ENCODE results near the gene NDUFS8. TPM values are rescaled to one million over a fixed set of nuclear protein-coding genes. Genes with fewer than 3 reads are reported as not detected.
"Not testable (repeated sequence)": the region's sequence is repeated elsewhere in the genome, so short reads cannot be mapped to it uniquely, and the experiment has no call there.

The NDUFS8 gene
- polyA plus RNA-seq, 3 donors: 62.9 to 141 (median 114) TPM

DNA sequence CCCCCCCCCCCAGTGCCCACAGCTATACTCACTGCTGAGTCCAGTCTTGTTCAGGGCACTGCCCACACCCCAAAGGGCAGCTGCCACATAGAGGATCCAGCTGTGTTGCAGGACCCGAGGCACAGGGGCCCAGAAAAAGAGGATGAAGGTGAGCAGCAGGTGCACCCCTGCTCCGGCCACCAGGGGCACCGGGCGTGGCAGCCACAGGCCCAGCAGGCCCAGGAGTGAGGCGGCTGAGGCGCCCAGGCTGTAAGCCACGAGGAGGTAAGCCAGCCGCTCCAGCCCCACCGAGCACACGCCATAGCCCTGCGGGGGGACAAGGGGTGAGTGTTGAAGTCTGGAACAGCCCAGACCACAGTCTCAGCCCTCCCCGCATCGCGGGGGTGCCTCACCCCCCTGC is 34.9 kb upstream of the NDUFS8 start:
- H3K9me3 ChIP-seq (replicated peaks in 1 of 2; ENCODE audit: control insufficient read depth in 1 of 2, insufficient read depth in 1 of 2, low read length in 2 of 2); H3K4me3 Mint-ChIP-seq; H2AFZ ChIP-seq (ENCODE audit: insufficient read depth, low read depth, low read length, poor library complexity, severe bottlenecking); H3K27me3 ChIP-seq (ENCODE audit: control insufficient read depth in 2 of 2, insufficient read depth in 2 of 2, low read length in 2 of 2); H3K9me3 Mint-ChIP-seq; H3K27me3 Mint-ChIP-seq (ENCODE audit: low read depth in 3 of 3); DNase-seq; H3K27ac Mint-ChIP-seq; intact Hi-C loops (cut with micrococcal nuclease); H3K9ac ChIP-seq (ENCODE audit: insufficient read depth, low read length, poor library complexity, severe bottlenecking); H3K4me2 ChIP-seq (replicated peaks; ENCODE audit: extremely low read depth, low read length, poor library complexity, severe bottlenecking); H3K27ac ChIP-seq (ENCODE audit: low read depth in 1 of 2, low read length in 2 of 2); H3K4me3 ChIP-seq (replicated peaks in 1 of 3; ENCODE audit: low read depth in 2 of 3, low read length in 3 of 3): not testable (repeated sequence)
- Mint-ChIP-seq H3K36me3 (peaks cover 44 to 74% of the 10 kb centered on the region in 2 donors), H3K4me1 (peaks cover 48% of the 10 kb centered on the region)
- Histone ChIP-seq H3K36me3 (replicated peaks in 1 of 2; ENCODE audit: control insufficient read depth in 1 of 2, insufficient read depth in 2 of 2, low read length in 2 of 2) (peaks cover 46 to 68% of the 10 kb centered on the region in 2 donors), H4K20me1 (ENCODE audit: insufficient read depth, low read length) (peaks cover 82% of the 10 kb centered on the region), H3K4me1 (ENCODE audit: control insufficient read depth in 1 of 2, insufficient read depth in 2 of 2, low read length in 2 of 2) (peaks cover 34 to 47% of the 10 kb centered on the region in 2 donors), H3K79me2 (ENCODE audit: insufficient read depth, low read length) (peaks cover 27% of the 10 kb centered on the region)
- WGBS (ENCODE audit: insufficient coverage): 92% methylated on average over 4 of the region's 14 CpGs

- TF ChIP-seq CTCF (IDR thresholded peaks at IDR 0.05): no peak
- H3K27me3 Mint-ChIP-seq (ENCODE audit: low read depth in 3 of 3): peaks cover 0 to 3% (median 3%) of the 10 kb centered on the region in 3 donors
- 100% methylated on average over 1 of the region's 13 CpGs for WGBS (ENCODE audit: insufficient coverage)
- no peak overlapping the region for H3K4me3 Mint-ChIP-seq
- Histone ChIP-seq H3K36me3 (replicated peaks in 1 of 2; ENCODE audit: control insufficient read depth in 1 of 2, insufficient read depth in 2 of 2, low read length in 2 of 2) (peaks cover 47 to 71% of the 10 kb centered on the region in 2 donors), H2AFZ (ENCODE audit: insufficient read depth, low read depth, low read length, poor library complexity, severe bottlenecking) (no peak overlapping the region), H3K4me3 (replicated peaks in 1 of 3; ENCODE audit: low read depth in 2 of 3, low read length in 3 of 3) (no peak overlapping the region), H4K20me1 (ENCODE audit: insufficient read depth, low read length) (peaks cover 86% of the 10 kb centered on the region), H3K4me1 (ENCODE audit: control insufficient read depth in 1 of 2, insufficient read depth in 2 of 2, low read length in 2 of 2) (peaks cover 34 to 52% of the 10 kb centered on the region in 2 donors), H3K27ac (ENCODE audit: low read depth in 1 of 2, low read length in 2 of 2) (no peak overlapping the region), H3K27me3 (ENCODE audit: control insufficient read depth in 2 of 2, insufficient read depth in 2 of 2, low read length in 2 of 2) (no peaks in the 10 kb centered on the region), H3K9ac (ENCODE audit: insufficient read depth, low read length, poor library complexity, severe bottlenecking) (no peak overlapping the region), H3K9me3 (replicated peaks in 1 of 2; ENCODE audit: control insufficient read depth in 1 of 2, insufficient read depth in 1 of 2, low read length in 2 of 2) (no peaks in the 10 kb centered on the region), H3K79me2 (ENCODE audit: insufficient read depth, low read length) (peaks cover 31% of the 10 kb centered on the region), H3K4me2 (replicated peaks; ENCODE audit: extremely low read depth, low read length, poor library complexity, severe bottlenecking) (no peak overlapping the region)
- H3K27ac Mint-ChIP-seq: peak overlapping the region in 1 of 7 donors; percentile 30
- H3K9me3 Mint-ChIP-seq: peaks cover 0 to 3% (median 0%) of the 10 kb centered on the region in 7 donors
- intact Hi-C loops (cut with micrococcal nuclease): no loop called here
- H3K4me1 Mint-ChIP-seq: peaks cover 46% of the 10 kb centered on the region
- H3K36me3 Mint-ChIP-seq: peaks cover 44 to 77% of the 10 kb centered on the region in 2 donors
- no peak for DNase-seq
Observed at GRCh38 chr11:67996051-67996450, 34.4 kb upstream of the NDUFS8 start.
